Measurements from ENCODE around the gene KRTAP20-4.

KRTAP20-4 gene

DNA sequence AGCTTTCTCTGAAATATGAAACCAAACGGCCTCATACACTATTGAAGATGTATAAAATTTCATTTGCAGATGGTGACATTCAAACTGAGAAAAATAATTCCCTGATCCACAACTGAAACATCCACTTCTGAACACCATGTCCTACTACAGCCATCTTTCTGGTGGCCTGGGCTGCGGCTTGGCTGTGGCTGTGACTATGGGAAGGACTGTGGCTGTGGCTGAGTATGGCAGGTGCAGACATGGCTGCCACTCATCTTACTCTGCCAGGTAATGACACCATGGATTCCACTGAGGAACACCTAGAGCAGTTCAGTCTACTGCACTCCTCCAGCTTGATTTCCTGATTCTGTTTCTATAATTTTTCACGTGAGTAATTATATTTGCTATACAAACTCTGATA, at the start of gene KRTAP20-4:
Gene KRTAP20-4, plus strand, starts transcription at position 106 of the 400 bp plus-strand sequence.
- no peak for DNase-seq

DNA sequence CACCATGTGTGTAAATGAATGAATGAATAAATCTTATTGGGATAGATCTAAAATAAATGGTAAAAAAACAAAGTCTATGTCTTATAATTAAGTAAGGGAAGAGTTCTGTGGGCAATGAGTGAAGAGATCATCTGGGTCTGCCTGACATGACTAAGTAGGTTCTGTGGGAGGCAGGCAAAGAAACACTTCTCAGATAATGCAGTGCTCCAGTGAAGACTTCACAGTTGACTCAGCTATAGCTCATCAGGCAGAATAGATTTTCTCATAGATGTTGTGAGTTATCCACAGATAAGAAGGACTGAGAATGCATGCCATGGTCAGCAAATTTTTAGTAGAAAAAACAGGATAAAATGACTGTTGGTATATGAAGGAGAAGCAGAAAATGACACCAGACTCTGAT, 42.7 kb upstream of the KRTAP20-4 start:
- no peak for DNase-seq

DNA sequence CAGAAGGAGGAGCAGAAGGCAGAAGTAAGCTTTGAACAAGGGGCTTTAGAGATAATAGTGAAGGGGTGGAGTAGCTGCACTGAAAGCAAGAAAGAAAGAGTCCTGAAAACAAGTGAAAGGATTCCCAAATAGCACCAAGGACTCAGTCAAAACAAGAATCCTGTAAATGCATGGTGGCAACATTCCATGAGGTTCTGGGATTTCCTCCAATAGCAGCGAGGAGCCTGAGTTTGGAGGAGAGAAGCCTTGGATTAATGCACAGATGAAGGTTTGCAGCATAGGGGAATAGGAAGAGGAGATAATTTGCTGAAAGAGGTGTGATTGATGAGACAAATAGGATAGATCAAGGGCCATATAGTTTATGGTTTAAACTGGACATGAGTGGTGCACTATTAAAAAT, 41.1 kb upstream of the KRTAP20-4 start:
- no peak for DNase-seq

DNA sequence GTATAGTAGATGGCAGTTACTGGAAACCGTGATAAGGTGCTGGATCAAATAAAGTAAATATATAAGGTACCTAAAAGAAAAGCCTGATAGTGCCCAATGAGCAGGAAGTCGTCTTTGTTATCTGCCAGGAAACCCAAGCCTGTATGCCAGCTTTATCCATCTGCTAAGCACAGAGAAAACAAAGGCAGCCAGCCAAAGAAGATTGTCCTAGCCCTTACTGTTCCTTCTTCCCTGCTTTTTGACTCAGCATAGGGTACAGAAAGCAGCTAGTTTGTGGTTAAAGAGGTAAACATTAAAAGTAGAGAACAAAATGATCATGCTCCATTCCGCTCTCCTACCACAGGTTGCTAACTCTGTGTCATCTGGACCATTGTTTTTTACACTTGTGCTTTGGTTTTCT, 40.3 kb upstream of the KRTAP20-4 start:
- DNase-seq, result no peak

DNA sequence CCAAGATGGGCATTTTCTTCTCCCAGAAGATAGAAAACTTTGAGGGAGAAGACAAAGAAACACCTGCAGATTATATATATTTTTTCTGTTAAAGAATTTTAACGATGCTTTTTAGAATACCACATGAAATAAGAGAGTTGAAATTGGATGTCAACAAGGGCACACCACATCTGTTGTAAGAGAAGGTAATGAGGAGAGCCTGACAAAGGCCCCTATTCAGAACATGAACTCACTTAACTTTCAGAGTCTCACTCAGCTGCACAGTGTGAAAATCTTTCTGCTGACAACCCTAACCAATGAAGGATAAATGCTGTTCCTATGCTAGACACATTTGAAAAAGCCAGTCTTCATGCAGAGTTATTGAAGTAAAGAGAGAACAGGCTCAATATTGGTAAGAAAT, 37.6 kb upstream of the KRTAP20-4 start:
- no peak for DNase-seq

DNA sequence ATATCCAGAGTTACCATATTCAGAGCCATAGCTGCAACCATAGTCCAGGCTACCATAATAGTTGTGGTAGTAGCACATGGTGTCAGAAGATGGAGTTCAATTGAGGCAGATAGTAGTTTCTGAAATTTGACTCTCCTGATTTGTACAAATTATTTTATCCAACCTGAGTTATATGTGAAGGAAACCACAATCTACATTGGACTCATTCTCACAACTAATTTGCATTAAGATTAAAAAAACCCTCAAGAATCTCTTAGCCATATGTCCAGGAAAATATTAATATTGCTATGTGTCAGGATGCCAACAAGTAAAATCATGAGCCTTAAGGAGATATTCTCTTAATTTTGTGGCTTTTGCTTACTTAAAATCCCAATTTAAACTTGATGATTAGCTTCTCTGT, 30.1 kb upstream of the KRTAP20-4 start, which contains the start of gene KRTAP22-2:
Gene KRTAP22-2, minus strand, starts transcription at position 101 of the 400 bp plus-strand sequence.
- DNase-seq, result no peak

DNA sequence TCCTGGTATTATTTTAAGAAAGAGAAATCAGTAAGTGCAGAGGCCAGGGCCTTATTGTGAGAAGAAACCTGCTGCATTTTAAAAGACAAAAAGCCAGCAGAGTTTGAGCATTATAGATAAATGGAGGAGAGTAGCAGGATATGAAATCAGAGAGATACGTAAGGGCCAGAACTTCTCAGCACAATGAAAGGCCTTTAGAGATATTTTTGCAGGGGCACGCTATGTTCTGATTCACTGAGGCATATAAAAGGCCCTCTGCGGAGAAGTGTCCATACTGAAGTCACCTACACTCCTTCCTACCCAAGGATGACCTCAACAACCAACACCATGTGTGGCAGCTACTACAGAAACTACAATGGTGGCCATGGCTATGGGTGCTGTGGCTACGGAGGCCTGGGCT, 28.3 kb upstream of the KRTAP20-4 start, which contains the start of gene KRTAP6-3:
Gene KRTAP6-3, plus strand, starts transcription at position 301 of the 400 bp plus-strand sequence. Its CDS starts 6 bp downstream, at position 307.
- no peak for DNase-seq

DNA sequence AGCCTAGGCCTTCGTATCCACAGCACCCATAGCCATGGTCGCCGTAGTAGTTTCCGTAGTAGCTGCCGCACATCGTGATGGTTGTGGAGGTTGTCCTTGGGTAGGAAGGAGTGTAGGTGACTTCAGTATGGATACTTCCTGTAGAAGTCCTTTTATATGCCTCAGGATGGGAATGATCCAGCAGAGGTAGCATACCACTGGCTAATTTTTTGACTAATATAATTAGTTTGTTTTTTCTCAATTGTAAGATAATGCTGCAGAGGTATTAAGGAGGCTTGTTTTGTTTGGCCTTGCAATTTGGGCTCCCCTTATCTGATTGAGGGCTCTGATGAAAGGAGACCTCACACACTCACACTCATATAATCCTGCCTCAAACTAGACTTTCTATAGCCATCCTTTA, 21.6 kb upstream of the KRTAP20-4 start, which contains the start of gene KRTAP6-2:
Gene KRTAP6-2, minus strand, starts transcription at position 101 of the 400 bp plus-strand sequence. Its CDS starts 28 bp downstream, at position 73.
- no peak for DNase-seq

DNA sequence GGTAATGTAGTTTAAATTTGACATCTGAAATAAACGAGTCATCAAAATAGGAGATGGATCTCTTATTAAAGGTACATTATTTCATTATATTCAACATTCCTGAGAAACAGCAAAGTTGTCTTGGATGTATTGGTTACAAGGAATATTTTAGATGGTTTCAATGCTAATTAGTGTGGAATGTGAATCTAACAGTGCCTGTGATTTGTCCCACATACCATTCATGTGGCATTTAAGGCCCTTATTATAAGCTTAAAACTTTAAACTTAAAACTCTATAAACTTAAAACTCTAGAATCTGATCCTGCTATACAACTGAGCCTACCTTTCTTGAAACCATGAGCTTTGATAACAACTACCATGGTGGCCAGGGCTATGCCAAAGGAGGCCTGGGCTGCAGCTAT, 19.6 kb upstream of the KRTAP20-4 start, which contains the start of gene KRTAP22-1:
Gene KRTAP22-1, plus strand, starts transcription at position 301 of the 400 bp plus-strand sequence.
- DNase-seq, result no peak

DNA sequence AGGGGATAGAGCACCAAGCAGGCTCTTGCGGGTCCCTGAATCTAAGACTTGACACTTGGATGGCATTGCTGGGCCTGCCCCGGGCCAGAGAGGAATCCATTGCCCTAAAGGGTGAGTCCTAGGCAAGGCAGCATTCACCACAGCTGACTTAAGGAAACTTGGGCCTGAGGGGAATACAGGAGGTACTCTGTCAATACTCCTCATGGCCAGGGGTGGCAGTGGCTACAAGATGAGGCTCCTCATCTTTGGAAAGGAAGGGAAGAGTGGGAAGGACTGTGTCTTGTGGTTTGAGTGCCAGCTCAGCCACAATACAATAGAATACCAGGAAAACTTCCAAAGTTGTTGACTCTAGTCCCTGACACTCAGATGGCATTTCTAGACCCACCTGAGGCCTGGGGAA, 14.5 kb upstream of the KRTAP20-4 start:
- no peak for DNase-seq

DNA sequence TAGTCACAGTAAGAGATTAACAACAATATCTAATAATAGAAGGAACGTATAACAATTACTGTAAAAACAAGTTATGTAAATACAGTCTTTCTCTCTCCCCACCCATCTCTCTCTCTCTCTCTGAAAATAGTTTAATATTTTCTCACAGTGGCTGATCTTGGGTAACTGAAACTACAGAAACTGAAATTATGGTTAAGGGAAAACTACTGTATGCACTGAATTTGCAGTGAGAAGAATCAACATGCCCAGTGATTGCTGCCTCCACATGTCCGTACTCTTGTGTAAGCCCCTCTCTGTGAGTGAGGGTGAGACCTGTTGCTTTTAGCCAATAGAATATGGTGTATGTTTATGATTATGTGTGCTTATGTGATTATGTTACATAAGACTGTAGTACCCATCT, 8.3 kb upstream of the KRTAP20-4 start:
- no peak for DNase-seq

DNA sequence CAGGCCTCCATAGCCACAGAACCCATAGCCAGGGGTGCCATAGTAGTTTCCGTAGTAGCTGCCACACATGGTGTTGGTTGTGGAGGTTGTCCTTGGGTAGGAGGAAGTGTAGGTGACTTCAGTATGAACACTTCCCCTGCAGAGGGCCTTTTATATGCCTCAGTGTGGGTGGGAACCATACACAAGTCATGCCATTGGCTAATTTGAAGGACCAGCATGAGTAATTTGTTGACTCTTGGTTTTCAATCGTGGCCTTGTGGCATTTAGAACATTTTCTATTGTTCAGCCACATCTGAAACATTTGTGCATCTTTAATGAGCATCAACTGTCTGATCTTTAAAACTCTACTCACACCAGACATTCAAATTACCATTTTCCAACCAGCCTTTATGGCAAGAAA, 6.6 kb upstream of the KRTAP20-4 start, which contains the start of gene KRTAP6-1:
Gene KRTAP6-1, minus strand, starts transcription at position 95 of the 400 bp plus-strand sequence. Its CDS starts 26 bp downstream, at position 69.
- DNase-seq, result no peak

DNA sequence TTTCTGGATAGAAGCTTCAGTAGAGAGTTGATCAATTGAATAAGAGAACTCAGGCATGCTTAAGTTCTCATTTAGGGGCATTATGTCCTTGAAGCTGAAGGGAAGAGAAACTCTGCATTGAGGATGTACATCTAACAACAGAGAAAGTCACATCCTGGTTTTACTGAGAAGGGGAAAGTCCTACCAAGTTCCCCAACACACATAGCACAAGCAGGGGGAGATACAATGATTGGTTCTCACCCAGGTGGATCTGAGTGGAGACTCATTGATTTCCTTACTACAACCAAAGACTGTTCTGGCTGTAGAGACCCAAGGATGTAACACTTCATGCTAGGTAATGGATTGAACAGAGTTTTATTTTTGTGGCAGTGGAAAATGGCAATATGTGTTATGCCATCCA, 5.2 kb upstream of the KRTAP20-4 start:
- DNase-seq, result no peak

DNA sequence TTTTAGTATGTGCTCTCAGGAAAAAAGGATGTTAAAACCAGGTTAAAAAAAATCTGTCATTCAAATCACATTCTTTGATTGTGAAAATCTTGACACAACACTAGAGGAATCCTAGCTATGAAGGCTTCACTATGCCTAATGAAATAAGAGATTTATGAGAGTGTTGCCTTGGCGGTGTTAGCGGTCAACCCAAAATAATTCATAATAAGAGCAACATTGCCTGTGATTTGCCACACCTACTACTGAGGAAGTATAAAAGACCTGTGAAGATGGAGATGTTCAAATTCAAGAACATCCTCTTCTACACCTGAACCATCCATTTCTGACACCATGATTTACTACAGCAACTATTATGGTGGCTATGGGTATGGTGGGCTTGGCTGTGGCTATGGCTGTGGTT, 4.3 kb upstream of the KRTAP20-4 start, which contains the start of gene KRTAP20-1:
Gene KRTAP20-1, plus strand, starts transcription at position 301 of the 400 bp plus-strand sequence. Its CDS starts 30 bp downstream, at position 331.
- DNase-seq, result no peak

DNA sequence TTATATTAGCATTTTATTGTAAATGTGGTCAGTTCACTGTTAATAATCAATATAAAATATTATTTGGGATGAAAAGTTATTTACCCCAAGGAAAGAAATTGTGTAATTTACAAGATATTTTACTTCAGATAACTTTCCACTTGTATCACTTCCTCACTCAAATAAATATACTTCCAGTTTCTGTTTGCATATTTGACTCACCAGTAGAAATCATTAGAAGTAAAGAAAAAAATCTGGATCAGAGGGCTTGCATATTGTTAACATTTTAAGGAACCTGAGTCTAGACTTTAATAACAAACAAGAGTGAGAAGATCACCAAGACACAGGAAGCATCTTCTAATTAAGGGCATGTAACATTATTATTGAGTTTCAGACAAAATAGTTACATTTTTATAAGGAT, 347 bp upstream of the KRTAP20-4 start:
- DNase-seq, result no peak

DNA sequence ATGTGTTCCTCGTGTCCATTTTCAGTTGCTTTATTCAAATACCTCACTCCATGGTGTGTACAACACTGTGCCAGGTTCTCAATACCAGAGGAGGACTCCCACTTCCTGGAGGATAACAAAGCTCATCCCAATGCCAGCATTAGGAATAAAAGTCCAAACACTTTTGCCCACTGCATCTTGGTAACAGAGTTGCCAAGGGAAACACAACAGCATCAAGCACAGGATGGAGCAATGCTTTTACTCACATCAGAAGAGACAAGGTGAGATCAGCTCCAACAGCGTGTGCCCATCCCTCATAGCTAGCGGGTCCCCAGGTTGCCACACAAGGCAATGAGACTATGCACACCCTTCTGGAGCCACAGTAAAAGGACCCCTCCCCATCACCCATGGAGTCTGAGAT, 2.9 kb downstream of the KRTAP20-4 start:
- DNase-seq, result no peak

DNA sequence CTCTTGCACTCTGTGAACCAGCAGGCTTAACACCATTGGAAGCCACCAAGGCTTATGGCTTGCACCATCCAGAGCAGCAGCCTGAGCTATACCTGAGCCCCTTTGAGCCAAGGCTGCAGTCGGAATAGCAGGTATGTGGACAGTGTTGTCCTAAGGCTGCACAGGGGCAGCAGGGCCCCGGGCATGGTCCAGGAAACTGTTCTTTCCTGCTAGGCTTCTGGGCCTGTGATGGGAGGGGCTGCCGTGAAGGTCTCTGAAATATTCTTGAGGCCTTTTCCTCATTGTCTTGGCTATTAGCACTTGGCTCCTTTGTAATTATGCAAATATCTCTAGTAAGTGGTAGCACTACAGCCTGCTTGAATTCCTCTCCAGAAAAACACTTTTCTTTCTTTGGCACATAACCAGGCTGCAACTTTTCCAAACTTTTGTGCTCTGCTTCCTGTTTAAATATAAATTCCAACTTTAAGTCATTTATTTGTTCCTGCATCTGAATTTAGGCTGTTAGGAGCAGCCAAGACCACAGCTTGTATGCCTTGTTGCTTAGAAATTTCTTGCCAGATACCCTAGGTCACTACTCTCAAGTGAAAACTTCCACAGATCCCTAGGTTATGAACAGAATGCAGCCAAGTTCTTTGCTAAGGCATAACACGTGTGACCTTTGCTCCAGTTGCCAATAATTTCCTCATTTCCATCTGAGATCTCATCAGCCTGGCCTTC, 5.2 kb downstream of the KRTAP20-4 start:
- no peak for DNase-seq

DNA sequence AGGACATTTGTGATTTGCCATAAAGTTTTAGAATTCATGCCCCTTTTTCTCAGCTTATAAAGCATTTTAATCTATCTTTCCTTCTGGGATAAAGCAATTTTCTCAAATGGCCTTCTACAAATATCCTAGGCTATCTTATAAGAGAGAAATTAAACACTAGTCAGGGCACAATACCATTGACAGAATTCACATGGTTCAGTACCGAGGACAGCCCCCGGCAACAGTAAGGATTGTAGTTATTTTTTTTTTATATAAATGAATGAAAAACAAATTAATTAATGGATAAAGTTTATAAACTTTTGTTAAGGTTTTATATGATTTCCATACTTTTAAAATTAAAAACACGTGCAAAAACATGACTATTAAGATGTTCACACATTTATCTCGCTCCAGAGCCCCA, 7.7 kb downstream of the KRTAP20-4 start:
- DNase-seq, result no peak

DNA sequence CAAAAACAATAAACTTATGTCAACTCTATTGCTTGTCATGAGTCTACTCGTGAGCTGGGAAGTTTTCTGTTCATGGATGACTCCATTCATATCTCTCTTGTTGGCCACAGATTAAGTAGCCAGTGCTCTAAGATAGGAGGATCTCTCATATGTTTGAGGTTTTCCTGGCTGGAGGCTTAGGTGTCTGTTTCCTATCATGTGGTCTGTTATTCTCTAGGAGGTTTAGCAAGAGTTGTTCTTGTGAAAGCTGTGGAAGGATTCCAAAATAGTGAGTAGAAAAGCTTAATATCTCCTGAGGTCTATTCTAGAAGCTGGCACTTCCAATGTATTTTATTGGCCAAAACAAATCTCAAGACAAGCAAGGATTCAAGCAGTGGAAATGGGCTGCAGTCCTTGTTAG, 8.8 kb downstream of the KRTAP20-4 start:
- DNase-seq, result no peak

DNA sequence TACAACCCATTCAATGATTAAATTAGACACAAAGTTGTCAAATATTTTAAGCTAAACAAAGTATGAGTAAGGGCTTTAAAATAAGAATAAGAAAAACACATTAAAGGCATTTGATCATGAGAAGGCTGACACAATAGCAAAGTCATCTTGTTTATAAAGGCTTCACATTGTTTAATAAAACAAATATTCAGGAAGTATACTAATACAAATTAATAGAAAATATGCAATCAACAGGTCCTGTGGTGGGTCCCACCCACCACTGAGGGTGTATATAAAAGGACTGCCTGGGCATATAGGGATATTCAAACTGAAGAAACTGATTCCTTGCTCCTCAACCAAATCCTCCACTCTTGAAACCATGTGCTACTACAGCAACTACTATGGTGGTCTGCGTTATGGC, 14.5 kb downstream of the KRTAP20-4 start, which contains the start of gene KRTAP20-2:
Gene KRTAP20-2, plus strand, starts transcription at position 301 of the 400 bp plus-strand sequence. Its CDS starts 58 bp downstream, at position 359.
- DNase-seq, result no peak

DNA sequence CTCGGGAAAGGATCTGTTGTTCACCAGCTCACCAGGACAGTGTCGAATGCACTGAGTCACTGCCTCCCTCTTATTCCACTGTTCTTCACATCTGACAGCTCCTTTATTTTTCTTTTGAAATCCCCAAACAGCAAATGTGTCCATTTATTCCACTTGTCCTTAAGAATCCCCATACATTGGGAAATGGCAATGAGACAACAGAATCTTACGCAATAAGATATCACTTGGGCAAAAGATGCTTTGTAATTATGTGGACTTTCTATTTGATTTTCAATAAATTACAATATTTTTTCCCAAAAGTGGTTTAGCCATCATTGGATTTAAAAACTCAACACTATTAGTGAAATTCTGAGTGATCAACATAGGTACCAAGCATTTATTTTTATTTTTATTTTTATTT, 18.3 kb downstream of the KRTAP20-4 start:
- no peak for DNase-seq

DNA sequence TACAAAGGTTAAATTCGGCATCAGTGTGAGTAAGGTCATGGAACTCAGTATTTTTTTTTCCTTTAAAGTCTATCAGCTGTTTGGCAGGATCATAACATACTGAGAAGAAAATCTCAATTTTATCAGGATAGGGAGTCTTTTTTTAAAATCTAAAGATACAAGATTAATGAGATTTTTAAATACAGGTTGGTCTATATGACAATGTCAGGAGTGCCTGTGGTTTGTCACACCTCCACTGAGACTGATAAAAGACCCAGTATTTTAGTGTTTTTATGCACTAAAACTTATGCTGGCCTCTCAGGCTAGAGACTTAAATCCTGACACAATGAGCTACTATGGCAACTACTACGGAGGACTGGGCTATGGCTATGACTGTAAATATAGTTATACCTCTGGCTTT, 22.1 kb downstream of the KRTAP20-4 start, which contains the start of gene KRTAP20-3:
Gene KRTAP20-3, plus strand, starts transcription at position 301 of the 400 bp plus-strand sequence.
- no peak for DNase-seq

DNA sequence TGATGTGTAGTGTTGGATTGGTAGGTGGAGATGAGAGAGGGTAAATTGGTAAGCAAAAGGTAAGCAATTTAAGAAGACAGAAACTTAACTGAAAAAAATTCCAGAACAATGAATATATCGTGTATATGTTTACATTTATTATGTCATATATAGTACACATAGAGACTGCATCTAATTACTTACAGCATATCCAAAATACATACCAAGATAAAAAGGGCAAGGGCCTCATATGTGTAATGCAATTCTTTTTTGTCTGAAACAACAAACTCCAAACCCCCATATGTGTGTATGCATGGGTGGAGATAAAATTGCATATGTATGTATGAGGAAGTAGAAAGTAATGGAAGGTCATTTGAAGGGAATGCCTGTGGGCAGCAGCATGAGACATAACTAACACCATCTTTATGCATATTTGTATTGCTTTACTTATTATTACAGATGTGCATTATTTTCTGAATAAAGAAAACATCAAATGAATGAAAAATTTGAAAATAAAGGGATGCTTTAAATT, 26.5 kb downstream of the KRTAP20-4 start:
- DNase-seq, result no peak

DNA sequence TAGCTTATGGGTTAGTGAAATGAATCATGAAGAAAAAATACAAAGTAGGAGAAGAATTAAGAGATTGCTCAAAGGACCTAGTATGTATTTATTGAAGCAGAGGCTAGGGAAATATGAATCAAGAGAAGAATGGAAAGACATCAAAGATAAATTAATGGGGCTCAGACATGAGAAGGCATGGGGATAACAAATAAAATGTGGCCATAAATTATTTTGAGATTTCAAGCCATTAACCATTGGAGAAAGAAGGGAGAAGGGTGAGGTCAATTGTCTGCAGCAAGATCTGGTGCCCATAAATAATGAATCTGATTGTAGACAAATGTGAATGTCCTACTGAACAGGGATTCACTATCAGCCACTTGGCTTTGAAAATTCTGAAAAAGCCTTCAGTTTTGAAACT, 32.5 kb downstream of the KRTAP20-4 start:
- DNase-seq, result no peak

All from NCI-H187 (cell line).